ENCODE results near the gene TMED4. TPM values are rescaled to one million over a fixed set of nuclear protein-coding genes. Genes with fewer than 3 reads are reported as not detected.

TMED4 gene
- total and polyA plus RNA-seq, 10 of the 15 experiments (the other 5 are each of a cell fraction or from before 2014, with no cell fraction given): 20.8 to 71.3 (median 51.0) TPM

- TF ChIP-seq RAD51 (IDR thresholded peaks at IDR 0.05) (no peak), EZH2 (IDR thresholded peaks at IDR 0.05; ENCODE audit: borderline replicate concordance, control insufficient read depth, low read depth, low read length) (no peak), SUPT20H (IDR thresholded peaks at IDR 0.05; ENCODE audit: borderline replicate concordance, control insufficient read depth, low read depth, low read length) (no peak), CBX3 (IDR thresholded peaks at IDR 0.05; ENCODE audit: borderline replicate concordance, low read depth) (no peak), CEBPZ (IDR thresholded peaks at IDR 0.05; ENCODE audit: low read depth, low read length) (no peak)
These were observed 8.9 kb upstream of the TMED4 start (continued) for GRCh38 chr7:44590910-44591309.

- SMC1A ChIA-PET (ENCODE audit: uncharacterized antibody, unreplicated experiment): interaction anchor here (0.6 to 1.7 kb wide), 17 partner anchors 13 to 663 kb away, joined by 3 to 14 read pairs (median 4); partner anchors contain the start of genes H2AZ2 and OGDH
- CTCF ChIA-PET: interaction anchor here (0.6 to 3.0 kb wide), 18 partner anchors 11 to 548 kb away, joined by 3 to 25 read pairs (median 4); partner anchors contain the start of genes H2AZ2 and PPIA
- 0 out of 2 replicates have a peak overlapping the region, but pooled peaks have one; percentile 30 for H3K4me2 ChIP-seq (ENCODE audit: control insufficient read depth, insufficient read depth)
- H3K79me2 ChIP-seq (ENCODE audit: control insufficient read depth, insufficient read depth, low read length): no peaks in the 10 kb centered on the region
- no peaks in the 10 kb centered on the region for H3K9me3 ChIP-seq (replicated peaks; ENCODE audit: control insufficient read depth, insufficient read depth, low read length)
- peak overlapping the region; percentile 66 for H2AFZ ChIP-seq (ENCODE audit: control insufficient read depth, low read depth, low read length)
- H3K4me3 ChIP-seq: no peak overlapping the region
- FAIRE-seq (peak; percentile 86), ATAC-seq (peak; percentile 95), DNase-seq (ENCODE audit: low read depth, low spot score) (peak; percentile 53)
- WGBS (ENCODE audit: insufficient coverage, insufficient replicate concordance, low lambda C conversion rate, missing lambda C conversion rate): 17% methylated on average over 6 of the region's 6 CpGs
- no TSS peak for BruUV-seq (replicated peaks)
- H3K27me3 ChIP-seq (replicated peaks in 1 of 2; ENCODE audit: control insufficient read depth in 2 of 2, insufficient read depth in 2 of 2, low read length in 1 of 2): no peaks in the 10 kb centered on the region
- POLR2A ChIA-PET: interaction anchor here (0.6 kb wide), 1 partner anchor 202 kb away, joined by 3 read pairs; no protein-coding TSS in a partner anchor
- peaks cover 5% of the 10 kb centered on the region for H3K4me1 ChIP-seq (ENCODE audit: control insufficient read depth, insufficient read depth, low read length)
- no peak overlapping the region for H3K9ac ChIP-seq (ENCODE audit: control insufficient read depth, insufficient read depth, low read length)
- H4K20me1 ChIP-seq (ENCODE audit: control insufficient read depth, insufficient read depth): no peaks in the 10 kb centered on the region
- H3K27ac ChIP-seq (ENCODE audit: control insufficient read depth, insufficient read depth): no peak overlapping the region
- intact Hi-C loops (cut with micrococcal nuclease; ENCODE audit: unreplicated experiment): loop anchor here (1.0 to 5.0 kb wide), 4 partner anchors 164 to 549 kb away; no protein-coding TSS in a partner anchor
- RAD21 ChIA-PET (ENCODE audit: unreplicated experiment): interaction anchor here (0.6 to 2.1 kb wide), 14 partner anchors 26 to 550 kb away, joined by 3 to 24 read pairs (median 4); partner anchors contain the start of gene H2AZ2
- H3K36me3 ChIP-seq (ENCODE audit: control insufficient read depth in 2 of 2, insufficient read depth in 2 of 2, low read length in 1 of 2): no peaks in the 10 kb centered on the region
- in situ Hi-C loops (cut with MboI): loop anchor here (5.0 kb wide), 3 partner anchors 254 to 549 kb away; no protein-coding TSS in a partner anchor
- no peak for TF ChIP-seq MXI1 (IDR thresholded peaks at IDR 0.05; ENCODE audit: low read depth, low read length)
- no peak for TF ChIP-seq ZNF217 (IDR thresholded peaks at IDR 0.05)
- no peak for TF ChIP-seq MEF2B (IDR thresholded peaks at IDR 0.05; ENCODE audit: partially characterized antibody, poor library complexity, severe bottlenecking)
- no peak for TF ChIP-seq MEF2A (IDR thresholded peaks at IDR 0.05; ENCODE audit: insufficient read depth, low read depth, low read length)
- peak in 1 of 2 experiments; percentile 47; a peak in 1 of 4 replicates for TF ChIP-seq BHLHE40 (IDR thresholded peaks at IDR 0.05; ENCODE audit: borderline replicate concordance in 1 of 2, low read depth in 2 of 2, low read length in 1 of 2)
- TF ChIP-seq SPI1 (IDR thresholded peaks at IDR 0.05; ENCODE audit: borderline replicate concordance, insufficient read depth, low read depth, low read length): no peak
- peak; percentile 21 for TF ChIP-seq RELA (IDR thresholded peaks at IDR 0.05; ENCODE audit: borderline replicate concordance, partially characterized antibody)
- no peak for TF ChIP-seq IRF5 (IDR thresholded peaks at IDR 0.05; ENCODE audit: borderline replicate concordance)
- TF ChIP-seq CBFB (IDR thresholded peaks at IDR 0.05; ENCODE audit: low read depth): no peak
These were observed 6.0 kb upstream of the TMED4 start for GRCh38 chr7:44587843-44588711.
